IMR-90 (cell line): ENCODE results near the gene TRNAU1AP.

Source experiments
- BHLHE40 ChIP-seq: fragments of 150-350 bp; IDR thresholded peaks from 2 replicates; pipeline ENCODE4 v1.6.1; 2016; ENCODE audit warnings: mild to moderate bottlenecking, low read depth, low read length
- CEBPB ChIP-seq: IDR thresholded peaks from 2 replicates; pipeline ENCODE4 v1.6.1; 2012; ENCODE audit warnings: low read depth, low read length, improper control_type of control experiment
- FOS ChIP-seq: fragments of 150-350 bp; IDR thresholded peaks from 2 replicates; pipeline ENCODE4 v1.6.1; 2016; ENCODE audit warnings: low read depth, low read length
- MAFK ChIP-seq: IDR thresholded peaks from 2 replicates; pipeline ENCODE4 v1.6.1; 2012; ENCODE audit warnings: low read depth, low read length, improper control_type of control experiment
- POLR2A ChIP-seq: IDR thresholded peaks from 2 replicates; pipeline ENCODE4 v1.6.1; 2012; ENCODE audit warnings: mild to moderate bottlenecking, low read depth, low read length
- RCOR1 ChIP-seq: IDR thresholded peaks from 2 replicates; pipeline ENCODE4 v1.6.1; 2012; ENCODE audit warnings: mild to moderate bottlenecking, low read length, improper control_type of control experiment; ENCODE audit not compliant: insufficient replicate concordance
- SMC3 ChIP-seq: fragments of 150-350 bp; IDR thresholded peaks from 2 replicates; pipeline ENCODE4 v1.6.1; 2016; ENCODE audit warnings: low read depth, mild to moderate bottlenecking, antibody characterized with exemption, low read length, moderate library complexity
- TF ChIP-seq, protein P1 (sequence below): conservative IDR thresholded peaks from 2 replicates; pipeline ENCODE4 v1.5.1; 2012; ENCODE audit warnings: mild to moderate bottlenecking, low read depth, low read length, improper control_type of control experiment
- TF ChIP-seq, protein P2 (sequence below): fragments of 150-350 bp; IDR thresholded peaks from 2 replicates; pipeline ENCODE4 v1.6.1; 2017; ENCODE audit warnings: mild to moderate bottlenecking, antibody characterized with exemption, low read length, low read depth

DNA sequence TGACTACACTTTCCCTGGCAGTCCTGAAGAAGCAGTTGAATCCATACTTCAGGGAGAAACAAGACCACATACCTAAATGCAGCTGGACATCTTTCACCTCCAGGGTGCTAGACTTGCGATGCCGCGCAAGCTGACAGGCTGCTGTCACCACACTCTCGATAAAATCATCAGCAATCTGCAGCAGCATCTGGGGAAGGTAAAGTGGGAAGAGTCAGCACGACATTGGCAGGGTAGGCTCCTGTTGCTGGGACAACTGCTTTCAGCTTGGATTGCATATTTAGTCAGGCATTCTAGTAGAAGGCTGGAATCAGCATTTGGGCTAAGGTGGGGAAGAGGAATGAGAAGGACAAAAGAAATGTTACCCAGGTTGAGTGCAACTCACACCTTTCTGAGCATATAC lies 60.3 kb downstream of the TRNAU1AP start:
- TF ChIP-seq, protein P1, sequence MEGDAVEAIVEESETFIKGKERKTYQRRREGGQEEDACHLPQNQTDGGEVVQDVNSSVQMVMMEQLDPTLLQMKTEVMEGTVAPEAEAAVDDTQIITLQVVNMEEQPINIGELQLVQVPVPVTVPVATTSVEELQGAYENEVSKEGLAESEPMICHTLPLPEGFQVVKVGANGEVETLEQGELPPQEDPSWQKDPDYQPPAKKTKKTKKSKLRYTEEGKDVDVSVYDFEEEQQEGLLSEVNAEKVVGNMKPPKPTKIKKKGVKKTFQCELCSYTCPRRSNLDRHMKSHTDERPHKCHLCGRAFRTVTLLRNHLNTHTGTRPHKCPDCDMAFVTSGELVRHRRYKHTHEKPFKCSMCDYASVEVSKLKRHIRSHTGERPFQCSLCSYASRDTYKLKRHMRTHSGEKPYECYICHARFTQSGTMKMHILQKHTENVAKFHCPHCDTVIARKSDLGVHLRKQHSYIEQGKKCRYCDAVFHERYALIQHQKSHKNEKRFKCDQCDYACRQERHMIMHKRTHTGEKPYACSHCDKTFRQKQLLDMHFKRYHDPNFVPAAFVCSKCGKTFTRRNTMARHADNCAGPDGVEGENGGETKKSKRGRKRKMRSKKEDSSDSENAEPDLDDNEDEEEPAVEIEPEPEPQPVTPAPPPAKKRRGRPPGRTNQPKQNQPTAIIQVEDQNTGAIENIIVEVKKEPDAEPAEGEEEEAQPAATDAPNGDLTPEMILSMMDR = no peak
- TF ChIP-seq MAFK (no peak), POLR2A (no peak), RCOR1 (no peak), SMC3 (no peak), BHLHE40 (no peak), FOS (no peak), CEBPB (no peak)
- TF ChIP-seq, protein P2, sequence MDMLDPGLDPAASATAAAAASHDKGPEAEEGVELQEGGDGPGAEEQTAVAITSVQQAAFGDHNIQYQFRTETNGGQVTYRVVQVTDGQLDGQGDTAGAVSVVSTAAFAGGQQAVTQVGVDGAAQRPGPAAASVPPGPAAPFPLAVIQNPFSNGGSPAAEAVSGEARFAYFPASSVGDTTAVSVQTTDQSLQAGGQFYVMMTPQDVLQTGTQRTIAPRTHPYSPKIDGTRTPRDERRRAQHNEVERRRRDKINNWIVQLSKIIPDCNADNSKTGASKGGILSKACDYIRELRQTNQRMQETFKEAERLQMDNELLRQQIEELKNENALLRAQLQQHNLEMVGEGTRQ = no peak
